CD14-positive monocyte (primary cell): ENCODE measurements around the gene LTBP1. TPM values are rescaled to one million over a fixed set of nuclear protein-coding genes. Genes with fewer than 3 reads are reported as not detected.

Experiments used
- DNase-seq, 3 donors: peaks; one replicate each; pipeline ENCODE4 v3.0.0-alpha.2; 2011 to 2022
- H2AFZ ChIP-seq: 2 replicates; pipeline ENCODE4 v1.6.0; 2012; ENCODE audit warnings: mild to moderate bottlenecking, low read depth, low read length, inconsistent platforms; ENCODE audit not compliant: insufficient read depth, poor library complexity, severe bottlenecking
- H3K27ac ChIP-seq, 2 donors: 1 replicate in 1 of 2; 2 replicates in 1 of 2; pipeline ENCODE4 v1.5.1; 2012 to 2013; ENCODE audit warnings: low read length in 2 of 2, control low read depth in 1 of 2, inconsistent platforms in 1 of 2, low read depth in 1 of 2, mild to moderate bottlenecking in 1 of 2
- H3K27me3 ChIP-seq, 2 donors: one replicate each; pipeline versions ENCODE4 v1.6.0 to v1.6.1; 2011 to 2013; ENCODE audit warnings: low read length in 2 of 2; ENCODE audit not compliant: control insufficient read depth in 2 of 2, insufficient read depth in 2 of 2
- H3K36me3 ChIP-seq, 2 donors: replicated peaks in 1 of 2; 1 replicate in 1 of 2; 2 replicates in 1 of 2; pipeline versions ENCODE4 v1.5.1 to v1.6.1; 2012 to 2013; ENCODE audit warnings: low read length in 2 of 2, control low read depth in 1 of 2, inconsistent platforms in 1 of 2, mild to moderate bottlenecking in 1 of 2; ENCODE audit not compliant: insufficient read depth in 2 of 2, control insufficient read depth in 1 of 2
- H3K4me1 ChIP-seq, 2 donors: 1 replicate in 1 of 2; 2 replicates in 1 of 2; pipeline versions ENCODE4 v1.5.1 to v1.6.1; 2012 to 2013; ENCODE audit warnings: low read length in 2 of 2, control low read depth in 1 of 2, inconsistent platforms in 1 of 2, mild to moderate bottlenecking in 1 of 2, moderate library complexity in 1 of 2; ENCODE audit not compliant: insufficient read depth in 2 of 2, control insufficient read depth in 1 of 2
- H3K4me2 ChIP-seq: replicated peaks from 2 replicates; pipeline ENCODE3; 2012; ENCODE audit warnings: low read length, moderate library complexity, mild to moderate bottlenecking; ENCODE audit not compliant: poor library complexity, severe bottlenecking; ENCODE audit errors: extremely low read depth
- H3K4me3 ChIP-seq, 3 experiments: fragments of 200-600 bp in 1 of 3; sonication (generic) in 1 of 3; replicated peaks in 1 of 3; 1 replicate in 2 of 3; 2 replicates in 1 of 3; pipeline ENCODE4 v1.5.1; 2011 to 2013; ENCODE audit warnings: low read length in 3 of 3, mild to moderate bottlenecking in 3 of 3, control low read depth in 2 of 3, low read depth in 2 of 3, inconsistent platforms in 1 of 3, moderate library complexity in 1 of 3
- H3K79me2 ChIP-seq: 2 replicates; pipeline ENCODE4 v1.6.0; 2012; ENCODE audit warnings: mild to moderate bottlenecking, control low read depth, inconsistent platforms, low read length, moderate library complexity; ENCODE audit not compliant: insufficient read depth
- H3K9ac ChIP-seq: 2 replicates; pipeline ENCODE4 v1.6.0; 2017; ENCODE audit warnings: low read length, mild to moderate bottlenecking; ENCODE audit not compliant: insufficient read depth, poor library complexity, severe bottlenecking
- H3K9me3 ChIP-seq, 2 donors: replicated peaks in 1 of 2; 1 replicate in 1 of 2; 2 replicates in 1 of 2; pipeline versions ENCODE4 v1.5.1 to v1.6.1; 2012 to 2013; ENCODE audit warnings: low read length in 2 of 2, control low read depth in 1 of 2; ENCODE audit not compliant: control insufficient read depth in 1 of 2, insufficient read depth in 1 of 2
- H4K20me1 ChIP-seq: 2 replicates; pipeline ENCODE4 v1.6.0; 2012; ENCODE audit warnings: mild to moderate bottlenecking, low read length, control low read depth, moderate library complexity; ENCODE audit not compliant: insufficient read depth
- H3K27ac Mint-ChIP-seq, 7 donors: one replicate each; pipeline ENCODE4 v1.8.0; 2020; ENCODE audit warnings: mild to moderate bottlenecking in 7 of 7, mixed read lengths in 7 of 7, moderate library complexity in 6 of 7, inconsistent platforms in 2 of 7
- H3K27me3 Mint-ChIP-seq, 3 donors: one replicate each; pipeline ENCODE4 v1.8.0; 2021 to 2022; ENCODE audit warnings: low read depth in 3 of 3, mild to moderate bottlenecking in 3 of 3, mixed read lengths in 3 of 3, moderate library complexity in 3 of 3, inconsistent platforms in 1 of 3
- H3K36me3 Mint-ChIP-seq, 2 donors: one replicate each; pipeline ENCODE4 v1.8.0; 2020; ENCODE audit warnings: mixed read lengths in 2 of 2, inconsistent platforms in 1 of 2, mild to moderate bottlenecking in 1 of 2
- H3K4me1 Mint-ChIP-seq: one replicate; pipeline ENCODE4 v1.8.0; 2020; ENCODE audit warnings: mild to moderate bottlenecking, mixed read lengths
- H3K4me3 Mint-ChIP-seq, 2 donors: one replicate each; pipeline ENCODE4 v1.8.0; 2020; ENCODE audit warnings: mild to moderate bottlenecking in 2 of 2, mixed read lengths in 2 of 2, moderate library complexity in 1 of 2
- H3K9me3 Mint-ChIP-seq, 7 donors: one replicate each; pipeline ENCODE4 v1.8.0; 2020 to 2022; ENCODE audit warnings: mixed read lengths in 7 of 7, mild to moderate bottlenecking in 6 of 7, moderate library complexity in 6 of 7, inconsistent platforms in 2 of 7
- WGBS: methylation state at CpG from one replicate; pipeline ENCODE4 v1.1.5; 2013; ENCODE audit warnings: missing lambda C conversion rate; ENCODE audit not compliant: insufficient coverage; 5-methylcytosine and 5-hydroxymethylcytosine counted together
- intact Hi-C, 2 donors: fragments of 100-400 bp; cut with micrococcal nuclease; formaldehyde crosslinking; loops; one replicate each; pipeline versions ENCODE4 v1.15.0 to v1.15.1; 2023
- polyA plus RNA-seq, 3 donors: library from polyadenylated mRNA; depleted of rRNA in 1 of 3; unstranded in 2 of 3; stranded (reverse) in 1 of 3; fragments of 300-500 nt in 2 of 3; fragments of >200 nt in 1 of 3; fragmentation: Illumina TruSeq in 2 of 3; gene quantifications; 1 replicate in 2 of 3; 2 replicates in 1 of 3; pipeline ENCODE4 v1.2.3, GENCODE V29; 2012 to 2021
- TF ChIP-seq, protein P1 (sequence below): fragments of 200-600 bp; IDR thresholded peaks from one replicate; pipeline ENCODE4 v1.8.0; 2022; ENCODE audit warnings: antibody characterized with exemption, mild to moderate bottlenecking

Gene LTBP1
- polyA plus RNA-seq, 3 donors: 0.18 to 0.24 TPM; not detected in 1

DNA sequence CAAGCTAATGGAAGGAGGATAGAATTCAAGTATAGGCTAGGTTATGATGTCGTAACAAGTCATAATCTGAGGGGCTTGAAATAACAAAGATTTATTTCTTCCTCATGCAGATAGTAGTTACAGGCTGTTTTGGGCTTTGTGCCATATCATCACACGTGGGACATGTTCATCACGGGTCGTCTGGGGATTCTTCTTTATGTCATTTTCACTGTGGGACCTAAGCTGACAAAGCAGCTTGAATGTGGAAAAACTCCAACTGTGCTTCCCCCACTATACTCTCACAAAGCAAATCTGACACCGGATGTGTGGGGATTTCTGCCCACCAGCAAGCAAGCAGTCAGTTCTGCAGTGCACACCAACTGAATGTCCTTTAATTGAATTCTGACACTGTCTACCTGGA is 124.8 kb downstream of the LTBP1 start:
- 100% methylated on average over 2 of the region's 5 CpGs for WGBS
- no peak overlapping the region for H2AFZ ChIP-seq
- Mint-ChIP-seq H3K9me3 (peaks cover 0 to 2% (median 0%) of the 10 kb centered on the region in 7 donors), H3K4me1 (no peaks in the 10 kb centered on the region), H3K4me3 (no peak overlapping the region), H3K27ac (no peak overlapping the region), H3K27me3 (peaks cover 0 to 3% (median 2%) of the 10 kb centered on the region in 3 donors), H3K36me3 (no peaks in the 10 kb centered on the region)
- TF ChIP-seq, protein P1, sequence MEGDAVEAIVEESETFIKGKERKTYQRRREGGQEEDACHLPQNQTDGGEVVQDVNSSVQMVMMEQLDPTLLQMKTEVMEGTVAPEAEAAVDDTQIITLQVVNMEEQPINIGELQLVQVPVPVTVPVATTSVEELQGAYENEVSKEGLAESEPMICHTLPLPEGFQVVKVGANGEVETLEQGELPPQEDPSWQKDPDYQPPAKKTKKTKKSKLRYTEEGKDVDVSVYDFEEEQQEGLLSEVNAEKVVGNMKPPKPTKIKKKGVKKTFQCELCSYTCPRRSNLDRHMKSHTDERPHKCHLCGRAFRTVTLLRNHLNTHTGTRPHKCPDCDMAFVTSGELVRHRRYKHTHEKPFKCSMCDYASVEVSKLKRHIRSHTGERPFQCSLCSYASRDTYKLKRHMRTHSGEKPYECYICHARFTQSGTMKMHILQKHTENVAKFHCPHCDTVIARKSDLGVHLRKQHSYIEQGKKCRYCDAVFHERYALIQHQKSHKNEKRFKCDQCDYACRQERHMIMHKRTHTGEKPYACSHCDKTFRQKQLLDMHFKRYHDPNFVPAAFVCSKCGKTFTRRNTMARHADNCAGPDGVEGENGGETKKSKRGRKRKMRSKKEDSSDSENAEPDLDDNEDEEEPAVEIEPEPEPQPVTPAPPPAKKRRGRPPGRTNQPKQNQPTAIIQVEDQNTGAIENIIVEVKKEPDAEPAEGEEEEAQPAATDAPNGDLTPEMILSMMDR: no peak
- H4K20me1 ChIP-seq: no peaks in the 10 kb centered on the region
- intact Hi-C loops: no loop called here
- no peak overlapping the region for H3K4me3 ChIP-seq
- no peaks in the 10 kb centered on the region for H3K36me3 ChIP-seq
- no peaks in the 10 kb centered on the region for H3K4me1 ChIP-seq
- no peak overlapping the region for H3K27ac ChIP-seq
- no peak overlapping the region for H3K9ac ChIP-seq
- no peak for DNase-seq
- H3K4me2 ChIP-seq: no peak overlapping the region
- H3K27me3 ChIP-seq: no peaks in the 10 kb centered on the region
- H3K9me3 ChIP-seq: no peaks in the 10 kb centered on the region
- H3K79me2 ChIP-seq: no peaks in the 10 kb centered on the region

DNA sequence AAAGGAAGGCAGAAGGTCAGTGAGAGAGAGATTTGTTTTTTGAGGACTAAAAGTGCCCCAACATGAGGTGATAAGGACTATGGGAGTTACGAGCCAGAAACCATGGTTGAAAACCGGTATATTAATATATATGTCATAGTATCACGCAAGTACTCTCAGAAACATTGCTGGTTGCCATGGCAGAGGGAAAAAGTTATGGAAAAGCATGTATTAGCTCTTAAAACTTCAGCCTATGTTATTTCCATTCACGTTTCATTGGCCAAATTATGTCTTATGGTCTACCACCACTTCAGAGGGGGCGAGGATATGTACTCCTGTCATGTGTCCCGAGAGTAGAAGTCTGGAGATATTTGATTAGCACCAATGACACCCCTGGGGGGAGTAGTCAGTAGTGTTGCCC is 125.9 kb downstream of the LTBP1 start:
- H3K4me3 ChIP-seq: no peak overlapping the region
- H3K4me3 Mint-ChIP-seq: no peak overlapping the region
- no peak overlapping the region for H3K27ac ChIP-seq
- no peaks in the 10 kb centered on the region for H3K79me2 ChIP-seq
- H3K9me3 ChIP-seq: no peaks in the 10 kb centered on the region
- no peaks in the 10 kb centered on the region for H3K4me1 Mint-ChIP-seq
- H4K20me1 ChIP-seq: no peaks in the 10 kb centered on the region
- no peaks in the 10 kb centered on the region for H3K4me1 ChIP-seq
- H3K27ac Mint-ChIP-seq: no peak overlapping the region
- H3K36me3 ChIP-seq: no peaks in the 10 kb centered on the region
- H3K9me3 Mint-ChIP-seq: peaks cover 0 to 3% (median 2%) of the 10 kb centered on the region in 7 donors
- intact Hi-C loops: no loop called here
- H2AFZ ChIP-seq: no peak overlapping the region
- H3K36me3 Mint-ChIP-seq: no peaks in the 10 kb centered on the region
- DNase-seq: no peak
- WGBS: 80% methylated on average over 1 of the region's 6 CpGs
- H3K4me2 ChIP-seq: no peak overlapping the region
- H3K27me3 Mint-ChIP-seq: peaks cover 0 to 4% (median 3%) of the 10 kb centered on the region in 3 donors
- TF ChIP-seq, protein P1: no peak
- no peak overlapping the region for H3K9ac ChIP-seq
- H3K27me3 ChIP-seq: no peaks in the 10 kb centered on the region
